ENCODE data around the gene AP1G2.
A peak's percentile ranks its signal among the peaks of the same experiment; 100 is the strongest.

AP1G2 gene

GRCh38 chr14:23543403-23543802 is 24.2 kb downstream of the AP1G2 start:
- H3K36me3 ChIP-seq = no peaks in the 10 kb centered on the region
- no peak overlapping the region for H3K4me3 ChIP-seq (ENCODE audit: low read depth in 1 of 2, low read length in 1 of 2)
- H3K27ac ChIP-seq = no peak overlapping the region
- TF ChIP-seq, protein P1, sequence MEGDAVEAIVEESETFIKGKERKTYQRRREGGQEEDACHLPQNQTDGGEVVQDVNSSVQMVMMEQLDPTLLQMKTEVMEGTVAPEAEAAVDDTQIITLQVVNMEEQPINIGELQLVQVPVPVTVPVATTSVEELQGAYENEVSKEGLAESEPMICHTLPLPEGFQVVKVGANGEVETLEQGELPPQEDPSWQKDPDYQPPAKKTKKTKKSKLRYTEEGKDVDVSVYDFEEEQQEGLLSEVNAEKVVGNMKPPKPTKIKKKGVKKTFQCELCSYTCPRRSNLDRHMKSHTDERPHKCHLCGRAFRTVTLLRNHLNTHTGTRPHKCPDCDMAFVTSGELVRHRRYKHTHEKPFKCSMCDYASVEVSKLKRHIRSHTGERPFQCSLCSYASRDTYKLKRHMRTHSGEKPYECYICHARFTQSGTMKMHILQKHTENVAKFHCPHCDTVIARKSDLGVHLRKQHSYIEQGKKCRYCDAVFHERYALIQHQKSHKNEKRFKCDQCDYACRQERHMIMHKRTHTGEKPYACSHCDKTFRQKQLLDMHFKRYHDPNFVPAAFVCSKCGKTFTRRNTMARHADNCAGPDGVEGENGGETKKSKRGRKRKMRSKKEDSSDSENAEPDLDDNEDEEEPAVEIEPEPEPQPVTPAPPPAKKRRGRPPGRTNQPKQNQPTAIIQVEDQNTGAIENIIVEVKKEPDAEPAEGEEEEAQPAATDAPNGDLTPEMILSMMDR (IDR thresholded peaks at IDR 0.05) = no peak
- H3K27me3 ChIP-seq = no peaks in the 10 kb centered on the region
- H3K4me1 ChIP-seq (ENCODE audit: control insufficient read depth in 1 of 2, insufficient read depth in 1 of 2, low read depth in 1 of 2, low read length in 1 of 2) = peaks cover 29 to 44% of the 10 kb centered on the region in 2 experiments
- H3K9me3 ChIP-seq = no peaks in the 10 kb centered on the region

DNA sequence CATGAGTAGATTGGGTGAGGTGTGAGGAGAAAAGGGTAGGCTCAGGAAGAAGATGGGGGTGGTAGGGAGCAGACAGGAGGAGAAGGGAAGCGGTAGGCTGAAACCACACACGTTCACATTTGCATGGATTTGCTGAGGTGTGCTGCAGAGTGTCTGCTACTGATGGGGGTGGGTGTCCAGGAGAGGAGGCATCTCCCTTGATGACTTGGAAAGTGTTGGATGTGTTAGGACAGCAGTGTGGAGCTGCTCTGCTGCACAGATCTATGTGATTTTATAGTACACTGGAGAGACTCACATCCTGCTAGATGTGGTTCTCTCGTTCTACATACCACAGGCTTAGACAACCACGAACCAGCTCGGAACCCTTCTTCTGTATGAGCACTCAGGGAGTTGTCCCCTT is 25.3 kb downstream of the AP1G2 start:
- Histone ChIP-seq H3K27ac (no peak overlapping the region), H3K36me3 (no peaks in the 10 kb centered on the region), H3K4me1 (ENCODE audit: control insufficient read depth in 1 of 2, insufficient read depth in 1 of 2, low read depth in 1 of 2, low read length in 1 of 2) (peaks cover 21 to 32% of the 10 kb centered on the region in 2 experiments), H3K27me3 (no peaks in the 10 kb centered on the region), H3K4me3 (ENCODE audit: low read depth in 1 of 2, low read length in 1 of 2) (no peak overlapping the region), H3K9me3 (no peaks in the 10 kb centered on the region)
- TF ChIP-seq, protein P1 (IDR thresholded peaks at IDR 0.05) = no peak

DNA sequence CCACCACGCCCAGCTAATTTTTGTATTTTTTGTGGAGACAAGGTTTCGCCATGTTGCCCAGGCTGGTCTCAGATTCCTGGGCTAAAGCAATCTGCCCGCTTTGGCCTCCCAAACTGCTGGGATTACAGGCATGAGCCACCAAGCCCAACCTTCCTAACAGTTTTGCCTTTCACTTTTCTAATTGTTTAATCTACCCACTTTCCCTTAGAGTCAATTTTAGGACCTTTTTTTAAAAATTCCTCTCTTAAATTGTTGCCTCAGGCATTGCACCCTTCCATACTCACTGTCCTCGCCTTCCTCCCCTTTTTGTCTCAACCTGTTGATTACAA is 27.5 kb downstream of the AP1G2 start:
- H3K27ac ChIP-seq = no peak overlapping the region
- no peaks in the 10 kb centered on the region for H3K9me3 ChIP-seq
- H3K4me1 ChIP-seq (ENCODE audit: control insufficient read depth in 1 of 2, insufficient read depth in 1 of 2, low read depth in 1 of 2, low read length in 1 of 2) = peaks cover 19 to 21% of the 10 kb centered on the region in 2 experiments
- no peaks in the 10 kb centered on the region for H3K36me3 ChIP-seq
- H3K4me3 ChIP-seq (ENCODE audit: low read depth in 1 of 2, low read length in 1 of 2) = no peak overlapping the region
- no peaks in the 10 kb centered on the region for H3K27me3 ChIP-seq
- TF ChIP-seq, protein P1 (IDR thresholded peaks at IDR 0.05) = no peak

GRCh38 chr14:23539248-23540140 is 28.1 kb downstream of the AP1G2 start:
- Histone ChIP-seq H3K27me3 (no peaks in the 10 kb centered on the region), H3K27ac (no peak overlapping the region), H3K36me3 (no peaks in the 10 kb centered on the region), H3K4me1 (ENCODE audit: control insufficient read depth in 1 of 2, insufficient read depth in 1 of 2, low read depth in 1 of 2, low read length in 1 of 2) (peaks cover 12 to 15% of the 10 kb centered on the region in 2 experiments), H3K9me3 (no peaks in the 10 kb centered on the region), H3K4me3 (ENCODE audit: low read depth in 1 of 2, low read length in 1 of 2) (no peak overlapping the region)
- TF ChIP-seq, protein P1 (IDR thresholded peaks at IDR 0.05) = peak; percentile 76

DNA sequence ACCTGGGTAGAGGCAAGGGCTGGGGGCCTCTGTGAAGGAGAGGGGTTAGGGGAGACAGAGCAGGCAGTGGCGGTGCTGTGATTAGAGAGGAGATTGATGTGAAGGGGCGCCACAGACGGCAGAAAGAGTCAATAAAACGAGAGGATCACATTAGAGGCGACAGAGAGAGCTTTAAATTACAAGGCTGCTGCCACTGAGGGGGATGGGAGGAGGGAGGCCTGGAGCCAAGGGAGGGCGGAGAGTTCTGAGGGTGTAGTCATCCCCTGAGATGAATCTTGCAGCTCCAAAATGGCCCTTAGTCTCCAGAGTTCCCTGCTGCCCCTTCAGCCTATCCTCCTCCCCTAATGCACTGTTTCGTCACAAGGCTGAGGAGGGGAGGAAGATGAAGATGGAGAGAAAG is 28.8 kb downstream of the AP1G2 start:
- H3K27ac ChIP-seq = no peak overlapping the region
- peaks cover 5 to 8% of the 10 kb centered on the region in 2 experiments for H3K4me1 ChIP-seq (ENCODE audit: control insufficient read depth in 1 of 2, insufficient read depth in 1 of 2, low read depth in 1 of 2, low read length in 1 of 2)
- no peaks in the 10 kb centered on the region for H3K36me3 ChIP-seq
- TF ChIP-seq, protein P1 (IDR thresholded peaks at IDR 0.05) = no peak
- no peaks in the 10 kb centered on the region for H3K9me3 ChIP-seq
- no peaks in the 10 kb centered on the region for H3K27me3 ChIP-seq
- H3K4me3 ChIP-seq (ENCODE audit: low read depth in 1 of 2, low read length in 1 of 2) = no peak overlapping the region

All from neutrophil (primary cell).